GM23338 (cell line): ENCODE measurements around the gene LRRC3. TPM values are rescaled to one million over a fixed set of nuclear protein-coding genes. Genes with fewer than 3 reads are reported as not detected.

Source experiments
- ATAC-seq: fragments of 200-7000 bp; cut with Tn5 transposase; 3 replicates; pipeline ENCODE4 v1.9.1; 2020
- DNase-seq: peaks from one replicate; pipeline ENCODE4 v3.0.0-alpha.2; 2015; ENCODE audit warnings: low spot score
- H2AFZ ChIP-seq: fragments of 200-600 bp; sonication (generic); 2 replicates; pipeline ENCODE4 v1.8.0; 2016; ENCODE audit warnings: antibody characterized with exemption, mild to moderate bottlenecking, moderate library complexity
- H3F3A ChIP-seq: fragments of 200-600 bp; sonication (generic); replicated peaks from 2 replicates; pipeline ENCODE4 v1.8.0; 2017; ENCODE audit warnings: antibody characterized with exemption, mixed run types, low read depth
- H3K27ac ChIP-seq: fragments of 200-600 bp; sonication (generic); 2 replicates; pipeline ENCODE4 v1.6.1; 2016; ENCODE audit warnings: low read depth
- H3K27me3 ChIP-seq: fragments of 200-600 bp; sonication (generic); 2 replicates; pipeline ENCODE4 v1.8.0; 2016; ENCODE audit warnings: mild to moderate bottlenecking, mixed run types, moderate library complexity; ENCODE audit not compliant: insufficient read depth
- H3K36me3 ChIP-seq: fragments of 200-600 bp; sonication (generic); 2 replicates; pipeline ENCODE4 v1.8.0; 2016; ENCODE audit warnings: mild to moderate bottlenecking; ENCODE audit not compliant: insufficient read depth
- H3K4me1 ChIP-seq: fragments of 200-600 bp; sonication (generic); 2 replicates; pipeline ENCODE4 v1.8.0; 2016; ENCODE audit warnings: mild to moderate bottlenecking, moderate library complexity; ENCODE audit not compliant: insufficient read depth
- H3K4me2 ChIP-seq: fragments of 200-600 bp; sonication (generic); 2 replicates; pipeline ENCODE4 v1.7.1; 2017; ENCODE audit warnings: mixed run types
- H3K4me3 ChIP-seq: fragments of 200-600 bp; sonication (generic); 2 replicates; pipeline ENCODE4 v1.6.1; 2016; ENCODE audit warnings: mixed run types
- H3K79me2 ChIP-seq: fragments of 200-600 bp; sonication (generic); replicated peaks from 2 replicates; pipeline ENCODE4 v1.8.0; 2017; ENCODE audit warnings: mild to moderate bottlenecking; ENCODE audit not compliant: insufficient read depth
- H3K9me2 ChIP-seq: fragments of 200-600 bp; sonication (generic); 2 replicates; pipeline ENCODE4 v1.8.0; 2017; ENCODE audit not compliant: insufficient read depth
- H4K20me1 ChIP-seq: fragments of 200-600 bp; sonication (generic); replicated peaks from 2 replicates; pipeline ENCODE4 v1.8.0; 2017; ENCODE audit warnings: mild to moderate bottlenecking; ENCODE audit not compliant: insufficient read depth
- H3K27ac Mint-ChIP-seq: 2 replicates; pipeline ENCODE4 v1.8.0; 2020; ENCODE audit warnings: inconsistent platforms, mild to moderate bottlenecking, moderate library complexity, mixed read lengths
- H3K27me3 Mint-ChIP-seq: 3 replicates; pipeline ENCODE4 v1.8.0; 2022; ENCODE audit warnings: low read depth, mild to moderate bottlenecking, moderate library complexity, mixed read lengths, inconsistent platforms; ENCODE audit not compliant: insufficient read depth, poor library complexity
- H3K36me3 Mint-ChIP-seq: 3 replicates; pipeline ENCODE4 v1.8.0; 2021; ENCODE audit warnings: low read depth, mild to moderate bottlenecking, inconsistent platforms, moderate library complexity, mixed read lengths
- H3K4me1 Mint-ChIP-seq: 3 replicates; pipeline ENCODE4 v1.8.0; 2020; ENCODE audit warnings: mild to moderate bottlenecking, inconsistent platforms, mixed read lengths
- H3K4me3 Mint-ChIP-seq: 3 replicates; pipeline ENCODE4 v1.8.0; 2021; ENCODE audit warnings: moderate library complexity, mild to moderate bottlenecking, inconsistent platforms, mixed read lengths
- H3K9me3 Mint-ChIP-seq: 3 replicates; pipeline ENCODE4 v1.8.0; 2020; ENCODE audit warnings: moderate library complexity, mild to moderate bottlenecking, inconsistent platforms, mixed read lengths
- CREB1 ChIP-seq: fragments of 250-450 bp; sonication (Bioruptor Pico); IDR thresholded peaks from 2 replicates; pipeline ENCODE4 v1.5.0; 2020; ENCODE audit warnings: low read depth, mild to moderate bottlenecking, moderate library complexity
- EZH2 ChIP-seq: fragments of 200-600 bp; sonication (generic); IDR thresholded peaks from one replicate; pipeline ENCODE4 v1.8.0; 2017; ENCODE audit warnings: antibody characterized with exemption, mild to moderate bottlenecking, low read depth; ENCODE audit not compliant: unreplicated experiment
- NANOG ChIP-seq: IDR thresholded peaks from 2 replicates; pipeline ENCODE4 v1.6.1; 2016; ENCODE audit warnings: antibody characterized with exemption, borderline replicate concordance
- POLR2AphosphoS5 ChIP-seq: IDR thresholded peaks from 2 replicates; pipeline ENCODE4 v1.6.1; 2016; ENCODE audit warnings: antibody characterized with exemption, low read depth
- ZNF331 ChIP-seq: fragments of 250-450 bp; sonication (Bioruptor Pico); IDR thresholded peaks from 2 replicates; pipeline ENCODE4 v1.5.0; 2020; ENCODE audit warnings: low read depth, mild to moderate bottlenecking, moderate library complexity
- ZNF462 ChIP-seq: fragments of 250-450 bp; sonication (Bioruptor Pico); IDR thresholded peaks from 2 replicates; pipeline ENCODE4 v1.5.0; 2020; ENCODE audit warnings: mild to moderate bottlenecking, moderate library complexity
- polyA plus RNA-seq: library from polyadenylated mRNA; unstranded; fragments of >200 nt; fragmentation: Nextera tagmentation; extraction: Ambion mirVana; gene quantifications from 2 replicates; pipeline ENCODE4 v1.2.1, GENCODE V29; 2016
- total RNA-seq: library from RNA; depleted of rRNA; stranded (reverse); fragments of >200 nt; shearing (Covaris generic); gene quantifications from 2 replicates; pipeline ENCODE4 v1.2.3, GENCODE V29; 2014
- TF ChIP-seq, protein P1 (sequence below): IDR thresholded peaks from one replicate; pipeline ENCODE4 v1.6.1; 2018; ENCODE audit warnings: antibody characterized with exemption; ENCODE audit not compliant: unreplicated experiment
- TF ChIP-seq, protein P2 (sequence below): IDR thresholded peaks from 2 replicates; pipeline ENCODE4 v1.6.1; 2016; ENCODE audit warnings: antibody characterized with exemption

LRRC3 gene
- total and polyA plus RNA-seq, 2 experiments from 2014 or later = 0.95 to 6.8 TPM

DNA sequence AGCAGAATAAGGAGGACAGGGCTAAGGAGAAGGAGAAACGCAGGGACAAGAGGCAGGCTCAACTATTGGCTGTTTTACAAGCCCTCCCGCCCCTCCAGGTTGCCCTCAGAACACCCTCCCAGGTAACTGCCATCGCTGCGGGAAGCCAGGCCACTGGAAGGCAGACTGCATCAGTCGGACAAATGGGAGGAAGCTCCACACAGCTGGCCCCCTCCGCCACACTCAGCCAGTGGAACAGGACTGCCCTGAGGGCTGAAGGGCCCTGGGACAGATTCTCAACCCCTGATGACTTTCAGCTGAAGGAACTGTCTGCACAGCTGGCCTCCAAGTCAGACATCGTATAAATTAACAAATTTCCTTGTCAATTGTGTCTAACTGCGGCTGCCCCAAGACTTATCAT, 21.8 kb downstream of the LRRC3 start (continued):
- TF ChIP-seq, protein P1, sequence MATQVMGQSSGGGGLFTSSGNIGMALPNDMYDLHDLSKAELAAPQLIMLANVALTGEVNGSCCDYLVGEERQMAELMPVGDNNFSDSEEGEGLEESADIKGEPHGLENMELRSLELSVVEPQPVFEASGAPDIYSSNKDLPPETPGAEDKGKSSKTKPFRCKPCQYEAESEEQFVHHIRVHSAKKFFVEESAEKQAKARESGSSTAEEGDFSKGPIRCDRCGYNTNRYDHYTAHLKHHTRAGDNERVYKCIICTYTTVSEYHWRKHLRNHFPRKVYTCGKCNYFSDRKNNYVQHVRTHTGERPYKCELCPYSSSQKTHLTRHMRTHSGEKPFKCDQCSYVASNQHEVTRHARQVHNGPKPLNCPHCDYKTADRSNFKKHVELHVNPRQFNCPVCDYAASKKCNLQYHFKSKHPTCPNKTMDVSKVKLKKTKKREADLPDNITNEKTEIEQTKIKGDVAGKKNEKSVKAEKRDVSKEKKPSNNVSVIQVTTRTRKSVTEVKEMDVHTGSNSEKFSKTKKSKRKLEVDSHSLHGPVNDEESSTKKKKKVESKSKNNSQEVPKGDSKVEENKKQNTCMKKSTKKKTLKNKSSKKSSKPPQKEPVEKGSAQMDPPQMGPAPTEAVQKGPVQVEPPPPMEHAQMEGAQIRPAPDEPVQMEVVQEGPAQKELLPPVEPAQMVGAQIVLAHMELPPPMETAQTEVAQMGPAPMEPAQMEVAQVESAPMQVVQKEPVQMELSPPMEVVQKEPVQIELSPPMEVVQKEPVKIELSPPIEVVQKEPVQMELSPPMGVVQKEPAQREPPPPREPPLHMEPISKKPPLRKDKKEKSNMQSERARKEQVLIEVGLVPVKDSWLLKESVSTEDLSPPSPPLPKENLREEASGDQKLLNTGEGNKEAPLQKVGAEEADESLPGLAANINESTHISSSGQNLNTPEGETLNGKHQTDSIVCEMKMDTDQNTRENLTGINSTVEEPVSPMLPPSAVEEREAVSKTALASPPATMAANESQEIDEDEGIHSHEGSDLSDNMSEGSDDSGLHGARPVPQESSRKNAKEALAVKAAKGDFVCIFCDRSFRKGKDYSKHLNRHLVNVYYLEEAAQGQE = no peak
- no peak for TF ChIP-seq NANOG

DNA sequence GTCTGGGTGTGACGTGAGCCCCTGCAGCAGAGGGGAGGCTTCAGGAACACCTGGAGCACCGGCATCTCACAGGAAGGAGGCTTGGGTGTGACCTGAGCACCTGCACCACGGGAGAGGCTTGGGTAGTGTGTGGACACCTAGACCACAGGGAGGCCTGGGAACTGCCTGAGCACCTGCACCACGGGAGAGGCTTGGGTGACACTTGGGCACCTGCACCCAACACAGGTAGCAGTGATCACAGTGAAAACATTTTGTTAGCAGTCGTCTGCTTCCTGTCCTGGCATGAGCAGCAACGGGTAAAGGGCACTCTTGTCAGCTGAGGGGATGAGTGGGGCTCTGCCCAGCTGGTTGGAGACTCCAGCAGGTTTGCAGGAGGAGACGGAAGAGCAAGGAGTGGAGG, 22.4 kb downstream of the LRRC3 start:
- Mint-ChIP-seq H3K4me1 (no peaks in the 10 kb centered on the region), H3K9me3 (peaks cover 8% of the 10 kb centered on the region; the same call in 2 of the 3 replicates)

More for the DNA sequence above, 22.4 kb downstream of the LRRC3 start:
- Histone ChIP-seq H3K79me2 (no peaks in the 10 kb centered on the region), H3K4me1 (no peaks in the 10 kb centered on the region), H3K27me3 (no peaks in the 10 kb centered on the region), H3K27ac (no peak overlapping the region), H3K4me2 (no peak overlapping the region), H4K20me1 (no peaks in the 10 kb centered on the region), H2AFZ (no peak overlapping the region), H3K36me3 (no peaks in the 10 kb centered on the region), H3K4me3 (no peak overlapping the region), H3F3A (no peaks in the 10 kb centered on the region), H3K9me2 (0 out of 2 replicates have a peak, but pooled peaks cover 2% of the 10 kb centered on the region)
- H3K36me3 Mint-ChIP-seq = no peaks in the 10 kb centered on the region; the same call in 2 of the 3 replicates
- H3K27me3 Mint-ChIP-seq = peaks cover 2% of the 10 kb centered on the region
- H3K4me3 Mint-ChIP-seq = no peak overlapping the region
- no peak for ATAC-seq
- TF ChIP-seq POLR2AphosphoS5 = no peak
- TF ChIP-seq, protein P2, sequence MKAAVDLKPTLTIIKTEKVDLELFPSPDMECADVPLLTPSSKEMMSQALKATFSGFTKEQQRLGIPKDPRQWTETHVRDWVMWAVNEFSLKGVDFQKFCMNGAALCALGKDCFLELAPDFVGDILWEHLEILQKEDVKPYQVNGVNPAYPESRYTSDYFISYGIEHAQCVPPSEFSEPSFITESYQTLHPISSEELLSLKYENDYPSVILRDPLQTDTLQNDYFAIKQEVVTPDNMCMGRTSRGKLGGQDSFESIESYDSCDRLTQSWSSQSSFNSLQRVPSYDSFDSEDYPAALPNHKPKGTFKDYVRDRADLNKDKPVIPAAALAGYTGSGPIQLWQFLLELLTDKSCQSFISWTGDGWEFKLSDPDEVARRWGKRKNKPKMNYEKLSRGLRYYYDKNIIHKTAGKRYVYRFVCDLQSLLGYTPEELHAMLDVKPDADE = no peak
- TF ChIP-seq ZNF331 (CRISPR knock-in tag) = no peak
- TF ChIP-seq ZNF462 (CRISPR knock-in tag) = no peak
- TF ChIP-seq CREB1 (CRISPR knock-in tag) = no peak
- TF ChIP-seq EZH2 = no peak
- no peak for DNase-seq
- H3K27ac Mint-ChIP-seq = no peak overlapping the region
